HEK293T (cell line): ENCODE results near the gene COL23A1.

Source experiments
- FOXM1 ChIP-seq: fragments of 450-650 bp; IDR thresholded peaks from 2 replicates; pipeline ENCODE4 v1.6.1; 2017; ENCODE audit warnings: mild to moderate bottlenecking, borderline replicate concordance
- NFRKB ChIP-seq: fragments of 450-650 bp; IDR thresholded peaks from 2 replicates; pipeline ENCODE4 v1.6.1; 2016; ENCODE audit warnings: mild to moderate bottlenecking, moderate library complexity
- SP1 ChIP-seq: fragments of 450-650 bp; IDR thresholded peaks from 2 replicates; pipeline ENCODE4 v1.6.1; 2017

DNA sequence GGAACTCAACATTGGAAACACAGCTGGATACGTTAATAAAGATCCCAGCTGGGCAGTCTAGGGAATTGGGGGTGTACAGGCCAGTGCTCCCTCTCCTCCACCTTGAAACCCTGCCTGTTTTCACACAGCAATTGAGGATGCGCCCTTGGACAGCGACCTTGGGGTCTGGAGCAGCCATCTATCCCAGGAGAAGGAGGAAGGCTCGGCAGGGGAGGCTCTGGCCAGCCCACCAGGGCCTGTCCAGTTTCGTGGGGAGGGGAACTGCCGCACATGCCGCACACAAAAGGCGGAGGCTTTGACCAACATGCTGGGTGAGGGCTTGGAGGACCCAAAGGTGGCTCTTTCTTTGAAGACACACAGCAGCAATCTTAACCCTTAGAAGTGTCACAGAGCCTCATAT lies 1.4 kb downstream of the COL23A1 start:
- TF ChIP-seq SP1 (no peak), NFRKB (no peak), FOXM1 (no peak)
